NOMO-1 treated with dmso at 0.1 percent for 144 hours (cell line): ENCODE measurements around the gene CABP4.

ENCODE experiments used
- DNase-seq: peaks from one replicate; lab custom pipeline; 2025; ENCODE audit not compliant: unreplicated experiment; lab: John Stamatoyannopoulos, UW

Gene CABP4

DNA sequence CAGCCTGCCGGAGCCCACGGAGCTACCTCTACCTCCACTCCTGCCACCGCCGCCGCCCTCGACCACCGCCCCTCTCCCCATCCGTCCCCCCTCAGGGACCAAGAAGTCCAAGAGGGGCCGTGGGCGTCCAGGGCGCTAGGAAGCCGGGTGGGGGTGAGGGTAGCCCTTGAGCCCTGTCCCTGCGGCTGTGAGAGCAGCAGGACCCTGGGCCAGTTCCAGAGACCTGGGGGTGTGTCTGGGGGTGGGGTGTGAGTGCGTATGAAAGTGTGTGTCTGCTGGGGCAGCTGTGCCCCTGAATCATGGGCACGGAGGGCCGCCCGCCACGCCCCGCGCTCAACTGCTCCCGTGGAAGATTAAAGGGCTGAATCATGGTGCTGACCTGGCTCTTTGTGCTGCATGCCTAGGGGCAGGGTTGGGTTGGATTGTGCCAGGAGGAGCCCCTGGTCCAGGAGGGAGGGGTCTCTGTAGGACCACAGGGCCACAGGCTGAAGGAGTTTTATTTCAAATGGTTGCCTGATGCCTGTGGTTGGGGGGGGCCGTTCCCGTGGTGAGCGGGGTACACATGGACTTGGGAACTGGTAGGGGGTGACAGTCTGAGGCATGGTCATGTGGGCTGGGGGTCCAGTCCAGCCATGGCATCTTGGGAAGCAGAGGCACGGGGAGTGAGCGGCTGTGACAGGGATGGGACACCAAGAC, 20.0 kb upstream of the CABP4 start:
- DNase-seq = no peak

DNA sequence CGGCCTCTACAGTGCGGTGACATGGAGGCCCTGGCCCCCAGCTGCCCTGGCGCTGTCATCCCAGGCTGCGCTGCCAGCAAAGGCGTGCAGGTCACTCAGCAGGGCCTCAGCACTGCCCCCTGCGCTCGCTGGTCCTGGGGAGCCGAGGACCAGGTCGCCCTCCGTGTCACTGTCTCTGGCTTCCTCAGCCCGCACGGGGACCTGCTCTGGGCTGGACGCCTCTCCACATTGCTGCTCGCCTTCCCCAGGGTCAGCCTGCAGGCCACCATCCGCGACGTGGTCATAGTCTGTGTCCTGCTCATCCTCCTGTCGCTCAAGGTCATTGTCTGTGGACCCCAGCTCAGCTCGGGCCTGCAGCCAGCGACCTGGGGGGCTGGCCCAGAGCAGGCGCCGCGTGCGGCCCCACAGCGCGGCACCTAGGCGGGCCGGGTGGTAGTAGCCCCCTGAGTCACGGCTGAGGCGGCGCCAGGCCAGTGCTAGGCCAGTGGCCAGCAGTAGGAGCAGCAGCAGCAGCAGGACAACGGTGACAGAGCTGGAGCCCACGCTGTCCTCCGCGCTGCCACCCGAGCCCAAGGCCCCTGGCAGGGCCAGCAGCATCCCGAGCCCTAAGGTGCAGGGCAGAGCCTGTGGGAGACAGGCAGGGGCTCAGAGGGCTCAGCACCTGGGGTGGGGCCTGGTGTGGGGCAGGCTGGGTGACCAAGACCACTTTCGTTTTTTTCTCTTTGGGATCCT, 19.3 kb upstream of the CABP4 start:
- DNase-seq = no peak

DNA sequence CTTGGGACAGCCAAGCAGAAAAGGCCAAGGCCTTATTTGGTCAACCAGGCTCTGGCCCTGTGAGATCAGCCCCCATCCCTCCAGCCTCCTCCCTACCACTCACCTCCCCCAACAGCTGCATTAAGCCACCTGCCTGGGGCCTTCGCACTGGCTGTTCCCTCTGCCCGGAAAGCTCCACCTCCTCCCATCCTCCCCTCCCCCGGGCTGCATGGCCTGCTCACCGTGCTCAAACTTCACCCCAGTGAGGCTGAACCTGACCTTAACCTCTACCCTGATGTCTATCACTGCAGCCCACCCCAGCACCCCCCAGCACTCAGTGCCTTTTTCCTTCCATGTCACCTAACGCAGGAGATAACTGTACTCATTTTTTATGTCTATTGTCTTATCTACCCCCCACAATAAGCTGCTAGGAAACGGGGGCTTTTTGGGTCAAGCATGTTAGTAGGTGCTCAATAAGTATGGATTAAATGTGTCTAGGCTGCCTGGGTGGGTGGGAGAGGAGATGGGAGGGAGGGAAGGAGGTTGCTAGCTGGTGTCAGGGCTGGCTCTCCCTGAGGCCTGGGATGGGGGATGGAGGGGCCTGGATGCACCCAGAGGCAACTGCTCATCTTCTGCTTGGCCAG, 18.6 kb upstream of the CABP4 start:
- DNase-seq = no peak

DNA sequence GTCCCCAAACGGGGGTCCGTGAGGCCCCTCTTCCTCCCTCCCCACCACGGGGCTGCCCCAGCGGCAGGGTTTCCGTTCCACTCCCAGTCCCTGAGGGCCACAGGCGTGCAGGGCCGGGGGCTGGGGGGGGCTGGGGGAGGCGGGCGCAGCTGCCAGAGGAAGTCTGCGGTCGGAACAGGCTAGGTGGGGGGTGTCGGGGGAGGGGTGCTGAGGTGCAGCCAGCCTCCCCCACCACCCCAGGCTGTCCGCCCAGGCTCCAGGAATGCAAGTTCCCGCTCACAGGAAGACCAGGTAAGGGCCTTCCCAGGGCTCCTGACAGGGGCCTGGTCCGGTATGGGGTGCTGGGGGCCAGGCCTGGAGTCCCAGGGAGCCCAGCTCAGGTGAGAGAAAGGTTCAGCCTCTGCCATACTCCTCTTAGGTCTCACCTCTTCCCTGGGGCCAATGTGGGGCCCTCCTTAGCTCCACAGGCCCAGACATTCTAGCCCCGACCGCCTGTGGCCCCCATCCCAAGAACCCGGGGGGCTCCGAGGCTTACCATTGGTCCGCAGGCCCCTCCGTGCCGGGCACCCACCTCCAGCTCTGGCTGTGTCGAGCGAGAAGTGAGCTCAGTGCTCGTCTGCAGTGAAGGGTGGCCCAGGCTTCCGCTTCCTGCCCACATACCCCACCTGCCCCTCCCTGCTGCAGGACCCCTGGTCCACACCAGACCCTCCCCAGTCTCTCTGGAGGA, 17.9 kb upstream of the CABP4 start, which contains the start of gene PTPRCAP:
Gene PTPRCAP, minus strand, starts transcription at position 601 of the 727 bp plus-strand sequence. Its CDS starts 63 bp downstream, at position 538.
- DNase-seq = no peak

DNA sequence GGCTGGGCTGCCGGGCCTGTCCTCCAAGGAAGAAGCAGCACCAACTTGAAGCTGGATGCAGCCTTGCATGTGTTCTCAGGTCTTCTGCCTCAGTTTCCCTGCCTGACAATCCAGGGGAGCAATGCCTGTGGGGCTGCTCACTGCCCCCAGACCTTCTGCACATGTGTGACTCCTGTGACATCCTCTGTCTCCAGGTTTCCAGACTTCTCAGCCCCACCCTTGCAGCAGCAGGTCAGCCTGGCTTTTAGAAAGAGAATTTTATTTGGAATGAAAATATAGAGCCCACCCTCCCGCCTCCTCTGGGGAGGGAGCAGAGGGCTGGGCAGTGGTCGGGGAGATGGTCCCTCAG, 17.4 kb upstream of the CABP4 start:
- no peak for DNase-seq

DNA sequence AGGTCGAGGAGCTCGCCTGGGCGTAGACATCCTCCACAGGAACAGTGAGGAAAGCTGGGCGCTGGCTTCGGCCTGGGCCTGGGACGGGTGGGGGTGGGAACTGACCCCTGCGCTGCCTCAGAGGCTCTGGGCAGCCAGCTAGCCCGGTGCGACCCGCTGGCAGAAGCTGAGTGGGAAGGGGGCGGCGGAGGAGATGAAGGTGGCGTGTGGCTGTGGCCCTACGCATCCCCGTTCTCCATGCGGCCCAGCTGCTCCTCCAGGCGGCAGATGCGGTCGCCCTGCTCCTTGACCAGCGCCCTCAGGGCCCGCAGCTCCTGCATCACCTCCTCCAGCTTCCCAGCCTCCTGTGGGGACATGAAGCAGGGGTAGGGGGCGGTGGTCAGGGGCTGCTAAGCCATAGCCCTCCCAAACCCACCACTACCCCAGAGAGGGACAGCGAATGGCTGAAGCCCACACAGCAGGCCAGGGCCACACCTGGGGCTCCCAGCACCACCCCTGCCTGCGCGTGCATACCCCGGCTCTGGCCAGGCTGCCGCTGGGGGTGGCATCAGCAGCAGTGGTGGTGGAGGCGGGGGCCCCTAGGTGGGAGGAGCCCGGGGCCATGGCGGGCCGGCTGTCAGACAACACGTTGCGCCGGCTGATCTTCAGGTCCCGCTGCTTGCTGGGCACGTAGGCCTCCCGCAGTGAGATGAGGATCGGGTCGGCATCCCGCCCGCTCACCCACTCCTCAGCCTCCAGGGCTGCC, 16.8 kb upstream of the CABP4 start:
- DNase-seq = no peak

DNA sequence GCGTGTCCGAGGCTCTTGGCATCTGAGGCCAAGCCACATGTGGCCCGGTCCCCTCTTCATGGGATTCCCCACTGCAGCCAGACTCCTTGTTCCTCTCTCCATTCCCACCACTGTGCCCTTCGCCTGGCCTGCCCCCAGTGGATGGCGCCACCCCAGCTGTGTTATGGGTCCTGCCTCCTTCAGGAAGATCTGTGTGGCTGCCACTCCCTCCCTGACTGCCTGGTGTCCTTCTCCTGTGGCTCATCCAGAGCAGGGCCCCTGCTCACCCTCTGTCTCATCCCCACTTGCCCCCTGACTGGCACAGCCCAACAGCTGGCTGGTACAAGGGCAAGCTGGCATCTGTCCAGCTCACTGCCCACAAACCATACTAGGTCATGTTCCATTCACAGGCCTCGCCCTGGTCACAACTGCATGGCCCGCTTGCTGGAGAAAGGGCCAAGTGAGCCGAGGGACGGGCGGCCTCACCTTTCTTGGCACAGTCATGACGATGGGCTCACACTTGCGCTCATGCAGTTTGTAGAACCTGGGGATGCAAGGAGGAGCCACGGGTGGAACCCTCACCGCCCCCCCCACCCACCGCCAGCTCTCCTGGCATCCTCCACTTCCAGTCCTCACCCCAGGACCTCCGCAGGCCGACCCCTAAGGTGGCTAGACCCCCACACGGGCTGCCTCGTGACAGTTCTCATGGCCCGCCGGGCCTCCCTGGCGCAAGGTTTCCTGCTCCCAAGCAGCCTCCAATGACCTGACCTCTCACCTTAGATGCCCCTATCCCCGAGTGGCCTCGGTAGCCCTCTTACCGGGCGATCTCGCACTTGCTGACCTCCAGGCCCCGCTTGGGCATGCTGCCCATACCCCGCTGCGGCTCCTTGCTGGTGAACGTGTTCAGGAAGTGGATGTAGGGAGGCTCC, 15.6 kb upstream of the CABP4 start:
- no peak for DNase-seq

DNA sequence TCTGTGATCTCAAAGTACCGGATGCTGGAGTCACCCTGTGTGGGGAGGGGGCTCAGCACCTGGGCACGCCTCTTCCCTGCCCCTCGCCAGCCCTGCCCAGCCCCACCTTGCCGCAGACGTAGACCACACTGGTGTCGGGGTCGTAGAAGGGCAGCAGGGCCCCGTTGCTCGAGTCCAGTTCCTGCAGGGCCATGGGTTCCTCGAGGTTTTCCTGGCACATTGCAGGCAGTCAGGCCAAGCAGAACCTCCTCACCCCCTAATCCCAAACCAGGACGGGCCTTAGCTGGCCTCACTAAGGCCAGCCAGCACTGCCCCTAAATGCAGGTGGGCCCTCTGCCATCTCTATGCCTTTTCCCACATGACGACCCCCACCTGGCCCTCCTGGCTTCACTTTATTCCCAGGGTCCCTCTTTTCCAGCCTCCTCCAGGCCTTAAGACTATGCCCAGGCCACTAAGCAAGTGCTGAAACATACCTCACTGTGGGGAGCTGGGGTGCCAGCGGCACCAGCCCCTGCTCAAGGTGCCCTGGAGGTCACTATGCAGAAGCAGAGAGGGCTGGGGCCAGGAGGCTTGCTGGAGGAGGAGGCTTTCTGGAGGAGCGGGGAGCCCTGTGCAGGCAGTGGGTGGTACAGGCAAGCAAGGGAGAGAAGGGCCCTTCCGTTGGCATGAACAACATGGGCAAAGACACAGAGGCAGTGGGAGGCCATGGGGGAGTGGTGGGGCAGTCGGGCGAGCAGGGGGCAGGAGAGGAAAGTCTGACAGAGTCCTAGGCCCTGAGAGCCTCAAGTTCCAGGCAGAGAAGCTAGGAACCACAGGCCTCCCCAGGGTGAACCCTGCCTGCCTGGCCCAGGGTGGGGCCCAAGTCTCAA, 14.7 kb upstream of the CABP4 start:
- no peak for DNase-seq

DNA sequence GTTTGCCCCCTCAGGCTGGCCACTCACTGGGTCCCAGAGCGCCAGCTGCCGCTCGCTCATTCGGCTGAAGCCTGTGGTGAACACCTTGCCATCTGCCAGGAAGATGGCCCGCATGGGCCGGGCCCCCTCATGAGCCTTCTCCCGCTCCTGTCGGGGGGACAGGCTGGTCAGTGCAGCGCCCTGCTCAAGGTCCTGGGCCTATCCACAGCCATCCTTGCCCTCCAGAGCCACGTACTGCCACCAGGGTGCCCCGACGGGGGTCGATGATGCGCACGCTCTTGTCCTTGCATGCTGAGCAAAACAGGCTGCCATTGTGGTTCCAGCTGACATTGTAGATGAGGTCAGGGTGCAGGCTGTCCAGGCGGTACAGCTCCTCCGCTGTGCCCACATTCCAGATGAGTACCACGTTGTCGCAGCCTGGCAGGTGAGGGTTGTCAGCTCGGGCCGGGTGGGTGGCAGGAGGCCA, 14.0 kb upstream of the CABP4 start:
- DNase-seq = no peak

DNA sequence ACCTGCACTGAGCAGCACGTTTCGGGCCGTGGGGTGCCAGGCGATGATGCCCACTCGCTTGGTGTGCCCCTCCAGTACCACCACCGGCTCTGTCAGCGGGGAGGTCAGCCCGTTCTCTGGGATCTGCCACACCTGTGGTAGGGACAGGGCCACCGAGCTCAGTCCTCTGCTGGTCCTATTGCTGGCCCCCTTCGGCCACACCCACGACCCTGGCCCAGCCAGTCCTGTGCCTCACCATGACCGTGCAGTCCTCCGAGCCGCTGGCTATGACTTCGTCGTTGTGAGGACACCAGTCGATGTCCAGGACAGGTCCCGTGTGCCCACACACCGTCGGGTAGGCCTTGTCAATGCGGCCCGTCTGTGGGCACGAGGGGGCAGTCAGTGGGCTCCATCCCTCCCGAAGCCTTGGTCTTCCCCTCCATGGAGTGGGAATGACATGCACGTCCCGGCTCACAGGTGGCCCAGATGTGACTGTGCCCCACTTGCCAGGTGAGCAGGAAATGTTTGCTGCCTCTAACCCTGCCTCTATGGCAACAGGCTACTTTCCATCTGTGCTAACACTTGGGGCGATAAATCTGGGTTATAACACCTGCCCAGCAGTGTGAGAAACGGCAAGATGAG, 13.3 kb upstream of the CABP4 start:
- no peak for DNase-seq

DNA sequence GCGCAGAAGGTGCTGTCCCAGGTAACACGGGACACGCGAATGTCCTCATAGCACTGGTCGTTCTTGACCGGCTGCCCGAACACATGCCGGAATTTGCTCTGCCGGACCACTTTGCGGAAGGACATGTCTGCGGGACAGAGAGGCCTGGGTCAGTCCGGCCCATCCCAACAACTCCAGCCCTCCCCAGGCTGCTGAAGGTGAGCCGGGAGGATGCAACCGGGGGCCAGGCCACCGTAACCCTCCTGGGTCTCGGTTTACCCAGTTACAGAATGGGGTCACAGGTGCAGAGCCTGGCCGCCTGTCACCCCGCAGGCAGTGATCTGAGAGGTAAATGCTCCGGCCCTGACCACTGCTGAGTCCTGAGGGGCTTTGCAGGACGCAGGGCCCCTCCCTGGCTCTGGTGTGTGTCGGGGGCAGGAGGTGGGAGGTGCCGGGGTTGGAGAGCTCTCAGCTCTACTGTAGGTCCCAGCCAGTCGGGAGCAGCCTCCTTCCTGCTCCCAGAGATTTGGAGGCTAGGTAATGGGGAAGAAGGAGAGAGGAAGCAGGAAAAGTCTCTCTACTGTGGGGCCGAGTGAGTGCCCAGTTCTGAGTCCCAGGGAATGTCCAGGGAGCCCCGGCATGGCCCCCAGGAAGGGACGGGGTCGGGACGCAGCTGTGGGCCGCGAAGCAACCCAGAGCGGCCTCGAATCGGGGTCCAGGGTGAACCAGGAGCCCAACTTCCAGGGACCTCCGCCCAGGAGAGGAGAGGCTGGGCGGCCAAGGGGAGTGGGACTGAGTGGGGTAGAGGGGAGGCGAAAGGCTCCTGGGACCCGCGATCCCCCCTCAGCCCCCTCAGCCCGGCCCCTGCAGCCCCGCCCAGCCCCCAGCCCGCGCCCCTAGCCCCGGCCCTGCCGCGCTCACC, 12.4 kb upstream of the CABP4 start:
- DNase-seq = no peak

DNA sequence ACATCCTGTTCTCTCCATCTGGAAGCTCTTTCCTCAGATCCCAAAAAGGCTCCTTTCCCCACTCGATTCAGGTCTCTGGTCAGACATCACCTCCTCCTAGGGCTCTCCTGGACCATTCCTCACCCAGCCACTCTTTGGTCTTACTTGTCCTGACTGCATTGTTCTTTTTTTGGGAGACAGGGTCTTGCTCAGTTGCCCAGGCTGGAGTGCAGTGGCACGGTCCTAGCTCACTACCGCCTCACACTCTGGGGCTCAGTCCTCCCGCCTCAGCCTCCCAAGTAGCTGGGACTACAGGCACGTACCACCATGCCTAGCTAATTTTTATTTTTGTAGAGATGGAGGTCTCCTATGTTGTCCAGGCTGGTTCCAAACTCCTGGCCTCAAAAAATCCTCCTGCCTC, 9.6 kb upstream of the CABP4 start:
- no peak for DNase-seq

DNA sequence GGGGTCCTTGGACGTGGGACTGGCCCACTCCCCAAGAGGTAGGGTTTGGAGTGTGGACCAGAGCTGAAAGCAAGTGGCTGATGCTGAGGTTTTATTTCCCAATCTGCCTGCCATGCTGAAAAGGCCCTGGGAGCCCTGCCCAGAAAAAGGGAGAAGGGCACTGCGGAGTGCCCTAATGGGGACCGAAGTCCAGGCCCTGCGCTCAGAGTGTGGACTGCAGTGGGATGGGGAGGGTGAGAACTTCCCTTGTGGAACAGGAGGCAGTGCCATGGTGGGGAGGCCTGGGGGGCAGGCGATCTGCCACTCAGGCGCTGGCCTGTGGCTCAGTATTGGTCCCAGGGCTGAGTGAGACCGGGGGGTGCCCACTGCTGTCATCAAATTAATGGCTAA, 6.9 kb upstream of the CABP4 start:
- DNase-seq = no peak

DNA sequence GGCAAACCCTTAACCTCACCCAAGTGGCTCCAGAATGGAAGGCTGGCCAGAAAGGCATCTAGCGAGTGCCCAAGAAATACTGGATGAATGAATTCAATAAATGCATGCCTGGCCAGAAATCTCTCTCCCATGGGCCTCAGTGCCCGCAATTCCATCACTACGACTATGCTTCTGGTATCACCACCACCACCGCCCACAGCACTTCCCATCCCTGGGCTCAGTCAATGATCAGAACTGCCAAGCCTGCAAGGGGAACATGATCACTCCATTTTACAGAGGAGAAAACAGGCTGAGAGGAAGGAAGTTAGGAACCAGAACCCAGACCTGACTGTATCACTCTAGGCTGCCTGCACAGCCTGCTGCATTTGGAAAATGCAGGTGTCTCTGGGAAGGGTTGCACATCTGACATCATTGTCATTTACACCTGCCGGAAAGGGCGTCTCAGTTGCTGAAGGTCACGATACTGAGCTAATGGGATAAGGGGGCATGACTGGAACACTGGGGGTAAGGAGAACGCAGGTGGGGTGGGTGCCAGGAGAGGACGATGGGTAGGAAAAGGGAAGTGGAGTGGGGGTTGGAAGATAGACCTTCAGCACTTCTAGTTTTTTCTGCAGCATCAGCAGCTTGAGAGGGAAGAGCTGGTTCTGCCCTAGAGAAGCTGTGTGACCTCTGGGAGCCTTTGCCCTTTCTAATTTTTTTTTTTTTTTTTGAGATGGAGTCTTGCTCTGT, 5.9 kb upstream of the CABP4 start:
- DNase-seq = peak; percentile 20

DNA sequence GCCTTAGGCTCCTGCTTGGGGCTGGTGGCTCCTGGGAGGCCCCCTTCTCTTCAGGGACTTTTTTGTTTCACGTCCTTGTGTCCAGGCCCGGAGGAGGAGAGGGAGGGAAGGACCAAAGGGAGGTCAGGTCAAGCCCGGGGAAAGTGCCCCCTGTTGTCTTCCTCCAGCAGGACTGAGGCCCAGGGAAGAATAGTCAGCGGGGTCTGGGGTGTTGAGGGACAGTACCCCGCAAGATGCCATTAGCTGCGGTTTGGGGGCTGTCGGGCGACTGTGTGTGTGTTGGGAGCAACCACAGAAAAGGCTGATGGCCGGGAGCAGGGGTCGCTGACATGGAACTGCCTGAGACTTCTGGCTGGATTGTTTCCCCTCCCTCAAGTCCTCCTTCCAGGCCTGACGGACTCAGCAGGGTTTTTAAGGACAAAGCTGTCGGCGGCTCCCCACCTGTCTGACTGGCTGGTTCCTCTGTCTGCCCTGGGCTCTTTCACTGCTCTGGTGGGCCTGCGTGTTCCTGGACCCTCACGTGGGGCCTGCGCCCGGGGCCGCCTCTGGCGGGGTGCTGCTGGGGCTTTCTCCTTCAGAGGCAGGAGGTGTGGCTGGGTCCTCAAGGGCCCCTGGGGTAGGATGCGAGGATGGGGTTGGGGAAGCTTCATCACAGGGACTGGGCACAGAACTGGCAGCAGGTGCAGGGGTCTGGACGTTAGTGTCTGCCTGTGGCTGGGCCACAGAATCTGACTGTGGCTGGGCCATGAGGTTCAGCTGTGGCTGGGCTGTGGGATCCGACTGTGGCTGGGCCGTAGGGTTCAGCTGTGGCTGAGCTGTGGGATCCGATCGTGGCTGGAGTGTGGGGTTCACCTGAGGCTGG, 4.1 kb upstream of the CABP4 start:
- no peak for DNase-seq

DNA sequence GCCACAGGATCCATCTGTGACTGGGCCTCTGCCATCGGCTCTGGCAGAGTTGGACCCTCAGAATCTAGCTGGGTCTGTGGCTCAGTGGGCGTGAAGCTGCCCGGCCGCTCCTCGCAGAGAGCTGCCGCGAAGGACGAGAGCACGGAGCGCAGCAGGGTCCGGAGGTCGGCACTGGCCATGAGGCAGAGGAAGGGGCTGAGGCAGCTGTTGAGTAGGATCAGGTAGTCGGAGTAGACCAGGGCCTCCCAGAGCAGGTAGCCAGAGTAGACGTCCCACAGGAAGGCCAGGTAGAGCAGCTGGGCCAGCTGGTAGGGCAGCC, 3.5 kb upstream of the CABP4 start:
- no peak for DNase-seq
